Measurements from ENCODE around the gene CES2.
"Not testable (repeated sequence)": the region's sequence is repeated elsewhere in the genome, so short reads cannot be mapped to it uniquely, and the experiment has no call there.

Gene CES2, protein sequence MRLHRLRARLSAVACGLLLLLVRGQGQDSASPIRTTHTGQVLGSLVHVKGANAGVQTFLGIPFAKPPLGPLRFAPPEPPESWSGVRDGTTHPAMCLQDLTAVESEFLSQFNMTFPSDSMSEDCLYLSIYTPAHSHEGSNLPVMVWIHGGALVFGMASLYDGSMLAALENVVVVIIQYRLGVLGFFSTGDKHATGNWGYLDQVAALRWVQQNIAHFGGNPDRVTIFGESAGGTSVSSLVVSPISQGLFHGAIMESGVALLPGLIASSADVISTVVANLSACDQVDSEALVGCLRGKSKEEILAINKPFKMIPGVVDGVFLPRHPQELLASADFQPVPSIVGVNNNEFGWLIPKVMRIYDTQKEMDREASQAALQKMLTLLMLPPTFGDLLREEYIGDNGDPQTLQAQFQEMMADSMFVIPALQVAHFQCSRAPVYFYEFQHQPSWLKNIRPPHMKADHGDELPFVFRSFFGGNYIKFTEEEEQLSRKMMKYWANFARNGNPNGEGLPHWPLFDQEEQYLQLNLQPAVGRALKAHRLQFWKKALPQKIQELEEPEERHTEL

GRCh38 chr16:66935314-66936011, at the start of gene CES2:
Gene CES2 (plus strand): TSS chr16:66935516. CDS start chr16:66935636, 120 bp downstream.
- DNase-seq, result no peak

DNA sequence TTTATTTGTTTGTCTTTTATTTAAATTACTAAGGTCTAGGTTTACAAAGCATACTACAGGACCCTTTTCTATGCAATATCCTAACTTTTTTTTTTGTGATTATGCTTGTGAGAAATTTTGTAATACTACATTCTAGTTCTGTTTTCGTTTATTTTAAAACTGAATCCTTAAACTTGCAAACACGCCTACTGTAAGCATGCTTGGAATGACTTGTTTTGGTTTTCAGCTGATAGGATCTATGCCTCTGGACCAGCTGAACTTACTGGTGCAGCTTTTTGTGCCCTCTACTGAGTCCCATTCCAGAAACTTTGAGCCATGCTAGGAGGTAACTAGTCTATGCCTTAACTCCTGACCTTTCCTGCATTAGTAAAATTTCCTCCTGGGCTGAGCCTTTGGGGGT, 49.0 kb upstream of the CES2 start:
- DNase-seq, result no peak

- DNase-seq, result no peak
Measured at GRCh38 chr16:66886914-66887313, 48.4 kb upstream of the CES2 start.

- no peak for DNase-seq
Measured at GRCh38 chr16:66888647-66889615, 46.4 kb upstream of the CES2 start.

DNA sequence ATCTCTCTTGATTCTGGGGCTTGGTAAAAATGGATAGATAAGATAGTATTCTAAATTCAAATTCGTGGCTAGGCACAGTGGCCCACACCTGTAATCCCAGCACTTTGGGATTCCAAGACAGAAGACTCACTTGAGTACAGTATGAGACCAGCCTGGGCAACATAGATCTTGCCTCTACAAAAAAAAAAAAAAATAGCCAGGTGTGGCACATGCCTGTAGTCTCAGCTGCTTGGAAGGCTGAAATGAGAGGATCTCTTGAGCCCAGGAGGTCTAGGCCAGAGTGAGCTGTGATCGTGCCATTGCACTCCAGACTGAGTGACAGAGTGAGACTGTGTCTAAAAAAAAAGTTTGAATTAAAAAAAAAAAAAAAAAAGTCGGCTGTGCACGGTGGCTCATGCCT, 45.7 kb upstream of the CES2 start:
- no peak for DNase-seq

DNA sequence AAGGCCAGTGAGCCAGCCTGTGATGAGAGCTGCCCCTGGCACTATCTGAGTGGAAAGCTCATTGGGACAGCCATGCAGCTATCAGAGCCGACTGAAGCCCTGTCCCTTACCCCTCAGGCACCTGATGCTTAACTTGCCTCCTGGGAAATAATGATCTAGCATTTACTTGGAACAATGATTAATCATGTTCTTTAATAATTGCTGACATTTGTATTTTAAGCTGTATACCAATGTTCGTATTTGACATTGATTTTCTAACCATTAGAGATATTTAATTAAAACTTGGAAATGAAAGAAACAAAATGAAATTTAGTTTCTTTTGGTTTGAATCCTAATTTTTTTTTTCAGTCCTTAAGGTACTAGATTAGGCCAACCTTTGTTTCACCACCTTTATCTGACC, 44.5 kb upstream of the CES2 start:
- DNase-seq, result no peak

- no peak for DNase-seq
Measured at GRCh38 chr16:66891360-66891759, 44.0 kb upstream of the CES2 start.

DNA sequence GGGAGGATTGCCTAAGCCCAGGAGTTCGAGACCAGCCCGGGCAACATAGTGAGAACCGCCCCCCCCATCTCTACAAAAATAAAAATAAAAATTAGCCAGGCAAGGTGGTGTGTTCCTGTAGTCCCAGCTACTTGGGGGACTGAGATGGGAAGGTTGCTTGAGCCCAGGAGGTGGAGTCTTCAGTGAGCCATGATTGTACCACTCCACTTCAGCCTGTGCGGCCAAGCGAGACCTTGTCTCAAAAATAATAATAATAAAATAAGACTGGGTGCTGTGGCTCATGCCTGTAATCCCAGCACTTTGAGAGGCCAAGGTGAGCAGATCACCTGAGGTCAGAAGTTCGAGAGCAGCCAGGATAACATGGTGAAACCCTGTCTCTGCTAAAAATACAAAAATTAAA, 43.5 kb upstream of the CES2 start:
- DNase-seq, result no peak

- DNase-seq, result no peak
Measured at GRCh38 chr16:66894055-66894454, 41.3 kb upstream of the CES2 start.

DNA sequence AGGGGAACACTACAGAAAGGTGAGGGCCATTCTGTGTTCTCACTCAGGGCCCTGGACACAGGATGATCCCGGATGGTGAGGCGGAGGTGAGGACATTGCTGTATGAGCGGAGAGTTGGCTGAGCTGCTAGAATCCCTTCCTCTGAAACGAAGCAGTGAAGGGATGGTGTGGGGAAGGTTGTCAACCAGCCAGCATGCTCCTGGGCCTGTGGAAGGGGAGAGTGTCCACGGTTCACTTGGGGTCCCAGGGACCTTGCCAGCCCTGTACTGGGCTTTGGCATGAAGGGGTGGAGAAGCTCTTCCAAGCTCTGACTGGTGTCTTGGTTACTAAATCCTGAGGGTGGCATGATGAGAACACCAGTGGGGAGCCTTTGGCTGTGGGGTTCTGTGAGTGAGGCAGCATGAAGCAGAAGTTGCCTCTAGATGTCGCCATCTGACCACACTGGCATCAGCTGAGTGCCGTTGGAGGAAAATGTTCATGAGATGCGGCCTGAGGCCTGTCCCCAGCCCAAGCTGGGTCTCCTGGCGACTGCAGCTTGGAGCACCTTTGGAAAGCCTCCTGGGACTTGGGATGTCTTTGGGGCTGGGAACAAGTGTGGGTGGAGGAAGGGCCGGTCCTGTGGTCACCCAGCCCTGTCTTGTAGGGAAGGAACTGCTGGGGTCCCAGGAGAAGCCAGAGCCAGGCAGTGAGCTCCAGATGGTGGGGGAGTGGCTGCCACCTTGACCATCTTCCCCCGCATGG, 40.2 kb upstream of the CES2 start:
- DNase-seq, result peak; percentile 83 to 87 (median 85)

DNA sequence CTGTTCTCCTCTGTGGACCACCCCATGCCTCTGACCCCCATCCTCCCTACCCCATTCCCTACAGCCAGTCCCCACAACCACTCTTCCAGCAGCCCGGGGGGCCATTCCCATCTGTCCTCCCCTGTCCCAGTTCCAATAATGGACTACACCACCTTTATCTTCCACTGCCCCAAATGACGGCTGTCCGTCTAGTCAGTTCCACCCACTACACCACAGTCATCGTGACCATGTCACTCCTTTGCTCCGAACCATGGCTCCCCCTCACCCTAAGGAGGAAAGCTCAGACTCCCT, 39.7 kb upstream of the CES2 start:
- no peak for DNase-seq

DNA sequence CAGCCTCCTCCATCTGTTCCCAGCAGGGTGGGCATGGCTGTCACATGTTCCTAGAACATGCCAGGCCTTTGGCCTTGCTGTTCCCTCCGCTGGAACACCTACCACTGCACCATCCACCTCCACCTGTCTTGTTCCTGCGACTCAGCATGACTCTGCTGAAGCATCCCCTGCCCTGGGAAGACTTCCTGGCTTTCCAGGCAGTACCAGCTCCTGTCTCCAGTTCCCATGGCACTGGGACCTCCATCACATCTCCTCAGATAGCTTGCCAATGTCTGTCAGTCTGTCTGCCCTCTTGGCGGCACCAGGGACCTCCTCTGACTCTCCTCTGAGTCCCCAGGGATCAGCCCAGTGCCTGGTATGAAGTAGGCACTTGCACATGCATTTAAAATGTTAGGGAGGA, 39.3 kb upstream of the CES2 start:
- no peak for DNase-seq

GRCh38 chr16:66896682-66897081, 38.6 kb upstream of the CES2 start:
- not testable (repeated sequence) for DNase-seq

- DNase-seq, result no peak
Measured at GRCh38 chr16:66898207-66898606, 37.1 kb upstream of the CES2 start.

DNA sequence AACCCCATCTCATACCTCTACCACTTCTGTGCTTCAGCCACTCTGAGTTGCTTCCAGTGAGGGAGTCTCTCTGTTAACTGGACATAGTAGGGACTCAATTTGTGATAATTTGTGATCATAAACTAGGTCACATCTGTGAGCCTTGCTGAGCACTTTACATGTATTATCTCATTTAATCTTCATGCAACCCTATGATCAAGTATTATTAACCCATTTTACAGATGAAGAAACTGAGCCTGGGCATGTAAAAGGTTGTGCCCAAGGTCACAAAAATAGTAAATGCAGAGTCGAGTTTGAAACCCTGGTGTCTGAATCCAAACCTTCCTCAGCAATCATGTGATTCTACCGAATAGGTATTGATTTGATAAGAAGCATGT, 36.4 kb upstream of the CES2 start:
- DNase-seq, result no peak

DNA sequence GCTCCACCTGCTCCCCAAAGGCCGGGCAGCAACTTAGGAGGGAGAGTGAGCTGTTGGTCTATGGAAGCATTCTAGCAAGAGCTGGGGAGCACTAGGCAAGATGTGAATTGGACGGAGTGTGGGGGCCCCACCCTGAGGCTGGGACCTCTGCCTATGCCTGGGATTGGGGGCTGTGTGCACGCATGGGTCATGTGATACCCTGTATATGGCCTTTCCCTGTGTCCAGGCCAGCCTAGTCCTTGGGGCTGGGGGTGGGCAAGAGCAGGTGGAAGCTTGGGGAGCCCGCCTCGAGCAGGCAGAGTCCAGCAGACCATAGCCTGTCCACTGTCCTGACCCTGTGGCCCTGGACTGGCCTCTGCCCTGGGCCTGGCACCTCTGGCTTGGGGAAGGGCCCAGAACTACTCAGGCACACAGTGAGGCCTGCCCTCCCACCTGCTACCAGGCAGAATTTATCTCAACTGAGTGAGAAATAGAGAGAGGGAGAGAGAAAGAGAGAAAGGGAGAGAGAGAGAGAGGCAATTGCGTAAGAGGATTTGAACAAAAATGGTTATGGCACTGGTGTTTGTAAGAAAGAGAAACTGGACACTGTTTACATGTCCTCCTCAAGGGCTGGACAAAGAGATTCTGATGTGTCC, 35.9 kb upstream of the CES2 start:
- DNase-seq, result no peak

GRCh38 chr16:66899945-66900710, 35.2 kb upstream of the CES2 start:
- DNase-seq, result peak; percentile 50 to 65 (median 54)

DNA sequence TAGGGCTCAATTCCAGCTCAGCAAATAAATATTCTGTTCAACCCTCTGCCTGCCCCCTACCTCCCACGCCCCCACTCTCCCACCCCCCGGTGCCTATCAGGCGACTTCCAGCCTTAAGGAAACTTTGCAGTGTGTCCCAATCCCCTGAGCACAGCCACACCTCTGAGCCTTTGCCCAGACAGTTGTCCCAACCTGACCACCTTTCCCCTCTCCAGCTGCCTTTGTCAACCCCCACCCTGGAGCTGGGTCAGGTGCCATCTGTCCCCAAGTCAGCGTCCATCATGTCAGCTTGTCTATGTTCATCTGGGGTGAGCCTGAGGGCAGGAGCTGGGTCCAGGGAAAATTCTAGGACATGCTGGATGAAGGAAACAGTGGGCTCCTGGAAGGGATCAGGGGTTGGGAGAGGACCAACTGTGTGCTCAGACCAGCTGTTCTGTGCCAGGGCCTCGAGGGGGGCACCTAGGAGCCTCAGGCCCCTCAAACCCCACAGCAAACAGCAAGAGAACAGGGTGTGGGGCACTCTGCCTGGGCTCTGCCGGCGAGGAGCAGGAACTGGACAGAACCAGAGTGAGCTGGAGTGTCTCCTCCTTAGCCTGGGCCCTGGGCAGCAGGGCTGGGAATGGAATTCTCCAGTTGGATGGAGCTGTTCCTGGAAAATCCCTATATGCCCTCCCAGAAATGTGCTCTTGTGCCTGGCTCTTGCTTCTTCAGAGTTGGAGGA, 34.4 kb upstream of the CES2 start:
- no peak for DNase-seq

DNA sequence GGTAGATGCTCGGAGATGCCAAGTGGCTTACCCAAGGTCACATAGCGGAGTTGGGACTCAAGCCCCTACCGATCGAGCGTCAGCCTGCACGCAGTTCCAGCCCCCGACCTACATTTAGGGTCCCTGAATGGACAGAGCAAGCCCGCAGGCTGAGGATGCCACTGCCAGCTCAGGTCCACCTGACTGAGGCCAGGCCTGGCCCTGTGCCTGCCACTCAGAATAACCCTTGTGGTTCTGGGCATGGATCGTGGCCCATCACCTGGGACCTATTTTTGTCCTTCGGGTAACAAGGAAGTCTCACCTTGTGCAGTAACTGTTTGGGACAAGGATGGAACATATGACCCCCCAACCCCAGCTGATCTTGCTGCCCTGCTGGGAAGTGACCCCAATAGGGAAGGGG, 33.7 kb upstream of the CES2 start:
- DNase-seq, result no peak
